HG03064 (cell line): ENCODE results near the gene INO80C.
"Not testable (repeated sequence)": the region's sequence is repeated elsewhere in the genome, so short reads cannot be mapped to it uniquely, and the experiment has no call there.

Experiments used
- ATAC-seq: cut with Tn5 transposase; IDR thresholded peaks from one replicate; pipeline ENCODE4 v1.9.1; 2021; ENCODE audit warnings: low read depth; ENCODE audit not compliant: unreplicated experiment

Gene INO80C

GRCh38 chr18:35463827-35464226 lies 33.9 kb downstream of the INO80C start:
- ATAC-seq, result no peak

- no peak for ATAC-seq
Observed at GRCh38 chr18:35463050-35463449, 34.7 kb downstream of the INO80C start.

GRCh38 chr18:35460736-35461161 lies 37.0 kb downstream of the INO80C start:
- ATAC-seq, result no peak

- no peak for ATAC-seq
Observed at GRCh38 chr18:35459997-35460396, 37.8 kb downstream of the INO80C start.

GRCh38 chr18:35458677-35459441 lies 38.9 kb downstream of the INO80C start:
- ATAC-seq, result no peak

- ATAC-seq, result no peak
Observed at GRCh38 chr18:35458271-35458670, 39.5 kb downstream of the INO80C start.

- ATAC-seq, result no peak
Observed at GRCh38 chr18:35457140-35457704, 40.5 kb downstream of the INO80C start.

GRCh38 chr18:35455926-35456763 lies 41.6 kb downstream of the INO80C start:
- no peak for ATAC-seq

- ATAC-seq, result no peak
Observed at GRCh38 chr18:35454803-35455202, 43.0 kb downstream of the INO80C start.

- not testable (repeated sequence) for ATAC-seq
Observed at GRCh38 chr18:35453065-35453464, 44.7 kb downstream of the INO80C start.

GRCh38 chr18:35451916-35452315 lies 45.8 kb downstream of the INO80C start:
- no peak for ATAC-seq

- no peak for ATAC-seq
Observed at GRCh38 chr18:35451032-35451431, 46.7 kb downstream of the INO80C start.

GRCh38 chr18:35444636-35445035 lies 53.1 kb downstream of the INO80C start:
- no peak for ATAC-seq

GRCh38 chr18:35443847-35444246 lies 53.9 kb downstream of the INO80C start:
- no peak for ATAC-seq

GRCh38 chr18:35443434-35443833 lies 54.3 kb downstream of the INO80C start:
- no peak for ATAC-seq

GRCh38 chr18:35442701-35443100 lies 55.1 kb downstream of the INO80C start:
- no peak for ATAC-seq

- no peak for ATAC-seq
Observed at GRCh38 chr18:35441857-35442595, 55.7 kb downstream of the INO80C start.

- no peak for ATAC-seq
Observed at GRCh38 chr18:35438480-35439234, 59.1 kb downstream of the INO80C start.

GRCh38 chr18:35437836-35438235 lies 59.9 kb downstream of the INO80C start:
- ATAC-seq, result no peak

- ATAC-seq, result no peak
Observed at GRCh38 chr18:35436076-35436649, 61.6 kb downstream of the INO80C start.
